HL-60 (cell line): Measurements from ENCODE around the gene WARS2.
A peak's percentile ranks its signal among the peaks of the same experiment; 100 is the strongest.

Experiments
- DNase-seq, 2 experiments: peaks; one replicate each; pipeline ENCODE4 v3.0.0-alpha.2; 2010 to 2020; ENCODE audit warnings: low read depth in 1 of 2, low spot score in 1 of 2
- H3K27ac ChIP-seq: fragments of 250-450 bp; sonication (Bioruptor Pico); replicated peaks from 2 replicates; pipeline ENCODE4 v1.5.1; 2020; ENCODE audit warnings: mild to moderate bottlenecking, moderate library complexity
- H3K27me3 ChIP-seq: fragments of 250-450 bp; sonication (Bioruptor Pico); 2 replicates; pipeline ENCODE4 v1.5.1; 2021; ENCODE audit warnings: mild to moderate bottlenecking, moderate library complexity; ENCODE audit not compliant: insufficient read depth, poor library complexity, severe bottlenecking
- H3K4me3 ChIP-seq: replicated peaks from 2 replicates; pipeline ENCODE4 v1.5.1; 2011; ENCODE audit warnings: mild to moderate bottlenecking, control low read depth, low read length; ENCODE audit not compliant: insufficient read depth
- GABPA ChIP-seq: IDR thresholded peaks from 2 replicates; pipeline ENCODE4 v1.6.1; 2012; ENCODE audit warnings: low read depth
- POLR2AphosphoS5 ChIP-seq: IDR thresholded peaks from 2 replicates; pipeline ENCODE4 v1.6.1; 2012; ENCODE audit warnings: low read depth
- SPI1 ChIP-seq: IDR thresholded peaks from 2 replicates; pipeline ENCODE4 v1.6.1; 2012; ENCODE audit warnings: low read depth, mild to moderate bottlenecking, borderline replicate concordance
- TF ChIP-seq, protein P1 (sequence below): IDR thresholded peaks from 2 replicates; pipeline ENCODE4 v1.6.1; 2012; ENCODE audit warnings: low read depth; ENCODE audit not compliant: insufficient replicate concordance
- TF ChIP-seq, protein P2 (sequence below): IDR thresholded peaks from one replicate; pipeline ENCODE4 v1.5.1; 2011; ENCODE audit warnings: low read length, control low read depth, inconsistent platforms; ENCODE audit not compliant: insufficient read depth

The WARS2 gene

DNA sequence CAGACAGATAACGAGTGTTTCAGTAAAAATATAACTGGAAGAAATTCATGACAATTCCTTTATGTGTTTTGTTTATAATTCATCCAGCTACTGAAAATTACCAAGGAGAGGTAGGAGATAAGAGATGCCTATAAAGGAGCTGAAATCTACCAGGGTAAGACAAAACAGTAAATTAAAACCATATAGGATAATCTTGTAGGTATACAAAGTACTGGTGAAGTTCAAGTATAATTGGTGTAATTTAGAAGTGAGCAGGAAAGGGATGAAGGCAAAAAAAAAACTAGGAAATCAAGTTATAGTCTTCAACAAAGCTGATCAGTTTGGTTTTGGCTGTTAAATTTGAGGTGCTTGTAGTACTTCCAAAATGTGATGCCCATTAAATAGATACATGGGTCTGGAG is 1.2 kb upstream of the WARS2 start:
- Histone ChIP-seq H3K27ac (no peak overlapping the region), H3K4me3 (peak overlapping the region; percentile 57; the same call in 1 of the 2 replicates)
- TF ChIP-seq SPI1 (no peak), POLR2AphosphoS5 (no peak), GABPA (no peak)
- TF ChIP-seq, protein P1, sequence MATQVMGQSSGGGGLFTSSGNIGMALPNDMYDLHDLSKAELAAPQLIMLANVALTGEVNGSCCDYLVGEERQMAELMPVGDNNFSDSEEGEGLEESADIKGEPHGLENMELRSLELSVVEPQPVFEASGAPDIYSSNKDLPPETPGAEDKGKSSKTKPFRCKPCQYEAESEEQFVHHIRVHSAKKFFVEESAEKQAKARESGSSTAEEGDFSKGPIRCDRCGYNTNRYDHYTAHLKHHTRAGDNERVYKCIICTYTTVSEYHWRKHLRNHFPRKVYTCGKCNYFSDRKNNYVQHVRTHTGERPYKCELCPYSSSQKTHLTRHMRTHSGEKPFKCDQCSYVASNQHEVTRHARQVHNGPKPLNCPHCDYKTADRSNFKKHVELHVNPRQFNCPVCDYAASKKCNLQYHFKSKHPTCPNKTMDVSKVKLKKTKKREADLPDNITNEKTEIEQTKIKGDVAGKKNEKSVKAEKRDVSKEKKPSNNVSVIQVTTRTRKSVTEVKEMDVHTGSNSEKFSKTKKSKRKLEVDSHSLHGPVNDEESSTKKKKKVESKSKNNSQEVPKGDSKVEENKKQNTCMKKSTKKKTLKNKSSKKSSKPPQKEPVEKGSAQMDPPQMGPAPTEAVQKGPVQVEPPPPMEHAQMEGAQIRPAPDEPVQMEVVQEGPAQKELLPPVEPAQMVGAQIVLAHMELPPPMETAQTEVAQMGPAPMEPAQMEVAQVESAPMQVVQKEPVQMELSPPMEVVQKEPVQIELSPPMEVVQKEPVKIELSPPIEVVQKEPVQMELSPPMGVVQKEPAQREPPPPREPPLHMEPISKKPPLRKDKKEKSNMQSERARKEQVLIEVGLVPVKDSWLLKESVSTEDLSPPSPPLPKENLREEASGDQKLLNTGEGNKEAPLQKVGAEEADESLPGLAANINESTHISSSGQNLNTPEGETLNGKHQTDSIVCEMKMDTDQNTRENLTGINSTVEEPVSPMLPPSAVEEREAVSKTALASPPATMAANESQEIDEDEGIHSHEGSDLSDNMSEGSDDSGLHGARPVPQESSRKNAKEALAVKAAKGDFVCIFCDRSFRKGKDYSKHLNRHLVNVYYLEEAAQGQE: no peak
- TF ChIP-seq, protein P2, sequence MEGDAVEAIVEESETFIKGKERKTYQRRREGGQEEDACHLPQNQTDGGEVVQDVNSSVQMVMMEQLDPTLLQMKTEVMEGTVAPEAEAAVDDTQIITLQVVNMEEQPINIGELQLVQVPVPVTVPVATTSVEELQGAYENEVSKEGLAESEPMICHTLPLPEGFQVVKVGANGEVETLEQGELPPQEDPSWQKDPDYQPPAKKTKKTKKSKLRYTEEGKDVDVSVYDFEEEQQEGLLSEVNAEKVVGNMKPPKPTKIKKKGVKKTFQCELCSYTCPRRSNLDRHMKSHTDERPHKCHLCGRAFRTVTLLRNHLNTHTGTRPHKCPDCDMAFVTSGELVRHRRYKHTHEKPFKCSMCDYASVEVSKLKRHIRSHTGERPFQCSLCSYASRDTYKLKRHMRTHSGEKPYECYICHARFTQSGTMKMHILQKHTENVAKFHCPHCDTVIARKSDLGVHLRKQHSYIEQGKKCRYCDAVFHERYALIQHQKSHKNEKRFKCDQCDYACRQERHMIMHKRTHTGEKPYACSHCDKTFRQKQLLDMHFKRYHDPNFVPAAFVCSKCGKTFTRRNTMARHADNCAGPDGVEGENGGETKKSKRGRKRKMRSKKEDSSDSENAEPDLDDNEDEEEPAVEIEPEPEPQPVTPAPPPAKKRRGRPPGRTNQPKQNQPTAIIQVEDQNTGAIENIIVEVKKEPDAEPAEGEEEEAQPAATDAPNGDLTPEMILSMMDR: no peak

DNA sequence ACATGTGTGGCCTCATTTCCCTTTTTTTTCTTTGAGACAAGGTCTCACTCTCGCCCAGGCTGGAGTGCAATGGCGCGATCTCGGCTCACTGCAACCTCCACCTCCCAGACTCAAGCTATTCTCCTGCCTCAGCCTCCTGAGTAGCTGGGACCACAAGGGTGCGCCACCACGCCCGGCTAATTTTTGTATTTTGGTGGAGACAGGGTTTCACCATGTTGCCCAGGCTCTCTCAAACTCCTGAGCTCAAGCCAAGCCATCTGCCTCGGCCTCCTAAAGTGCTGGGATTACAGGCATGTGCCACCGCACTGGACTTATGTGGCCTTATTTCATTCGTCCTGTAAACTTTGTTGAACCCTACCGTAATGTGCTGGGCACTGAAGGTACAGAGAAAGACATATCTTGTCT is 569 bp upstream of the WARS2 start:
- DNase-seq: peak; percentile 14 to 65
- Histone ChIP-seq H3K27me3 (no peaks in the 10 kb centered on the region), H3K27ac (peak overlapping the region; percentile 97), H3K4me3 (peak overlapping the region; percentile 57)
- TF ChIP-seq POLR2AphosphoS5: no peak
- 0 out of 2 replicates have a peak, but pooled peaks have one; percentile 1 for TF ChIP-seq GABPA
- TF ChIP-seq, protein P2: no peak
- 0 out of 2 replicates have a peak, but pooled peaks have one; percentile 1 for TF ChIP-seq SPI1
- TF ChIP-seq, protein P1: no peak

More for the DNA sequence above, 1.2 kb upstream of the WARS2 start:
- no peak for DNase-seq
- no peaks in the 10 kb centered on the region for H3K27me3 ChIP-seq

DNA sequence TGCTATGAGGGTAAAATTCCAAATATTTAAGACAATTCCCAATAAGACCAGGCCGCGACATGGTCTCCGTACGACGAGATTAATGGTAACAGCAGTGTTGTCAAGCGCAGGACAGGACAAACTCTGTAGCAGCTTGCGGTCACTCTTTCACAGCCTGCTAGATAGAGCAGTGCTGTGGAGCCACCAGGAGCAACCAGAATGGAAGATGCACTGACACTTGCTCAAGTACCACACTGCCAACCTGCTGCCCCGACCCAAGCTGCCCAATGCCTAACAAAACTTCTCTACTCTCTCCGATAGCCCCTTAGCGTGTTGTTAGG is 636 bp downstream of the WARS2 start:
- H3K4me3 ChIP-seq: peak overlapping the region; percentile 57
- TF ChIP-seq, protein P2: no peak
- no peak for TF ChIP-seq GABPA
- no peak for TF ChIP-seq SPI1
- TF ChIP-seq, protein P1: no peak
- no peak for DNase-seq
- peak overlapping the region; percentile 97 for H3K27ac ChIP-seq
- H3K27me3 ChIP-seq: no peaks in the 10 kb centered on the region
